HG03103 (cell line): ENCODE data around the gene AKAP6.

ENCODE experiments used
- ATAC-seq: cut with Tn5 transposase; IDR thresholded peaks from one replicate; pipeline ENCODE4 v1.9.1; 2021; ENCODE audit warnings: low read depth; ENCODE audit not compliant: unreplicated experiment

Gene AKAP6

GRCh38 chr14:32602699-32603098 lies 273.6 kb downstream of the AKAP6 start:
- no peak for ATAC-seq

- ATAC-seq = peak; percentile 60
Observed at GRCh38 chr14:32603992-32604565, 275.0 kb downstream of the AKAP6 start.

- no peak for ATAC-seq
Observed at GRCh38 chr14:32606301-32606700, 277.2 kb downstream of the AKAP6 start.

GRCh38 chr14:32607399-32607798 lies 278.3 kb downstream of the AKAP6 start:
- no peak for ATAC-seq

- ATAC-seq = no peak
Observed at GRCh38 chr14:32608857-32609256, 279.8 kb downstream of the AKAP6 start.

- ATAC-seq = no peak
Observed at GRCh38 chr14:32609388-32609787, 280.3 kb downstream of the AKAP6 start.

- no peak for ATAC-seq
Observed at GRCh38 chr14:32611752-32612151, 282.7 kb downstream of the AKAP6 start.

- ATAC-seq = no peak
Observed at GRCh38 chr14:32618991-32619390, 289.9 kb downstream of the AKAP6 start.

GRCh38 chr14:32620303-32620702 lies 291.2 kb downstream of the AKAP6 start:
- ATAC-seq = no peak

- ATAC-seq = no peak
Observed at GRCh38 chr14:32620724-32621123, 291.6 kb downstream of the AKAP6 start.

GRCh38 chr14:32621585-32621984 lies 292.5 kb downstream of the AKAP6 start:
- ATAC-seq = no peak

- no peak for ATAC-seq
Observed at GRCh38 chr14:32622742-32623141, 293.6 kb downstream of the AKAP6 start.

- no peak for ATAC-seq
Observed at GRCh38 chr14:32623300-32624093, 294.4 kb downstream of the AKAP6 start.

GRCh38 chr14:32625211-32625610 lies 296.1 kb downstream of the AKAP6 start:
- no peak for ATAC-seq

GRCh38 chr14:32627545-32628298 lies 298.6 kb downstream of the AKAP6 start:
- ATAC-seq = no peak

GRCh38 chr14:32629236-32629635 lies 300.1 kb downstream of the AKAP6 start:
- ATAC-seq = no peak

GRCh38 chr14:32630701-32631100 lies 301.6 kb downstream of the AKAP6 start:
- no peak for ATAC-seq

GRCh38 chr14:32633224-32633859 lies 304.2 kb downstream of the AKAP6 start:
- no peak for ATAC-seq

- no peak for ATAC-seq
Observed at GRCh38 chr14:32633930-32634329, 304.8 kb downstream of the AKAP6 start.

GRCh38 chr14:32635061-32635719 lies 306.1 kb downstream of the AKAP6 start:
- ATAC-seq = no peak

- no peak for ATAC-seq
Observed at GRCh38 chr14:32637582-32637981, 308.5 kb downstream of the AKAP6 start.
